HG03060 (cell line): ENCODE data around the gene USP36.
"Not testable (repeated sequence)": the region's sequence is repeated elsewhere in the genome, so short reads cannot be mapped to it uniquely, and the experiment has no call there.

ENCODE experiments used
- ATAC-seq: cut with Tn5 transposase; IDR thresholded peaks from one replicate; pipeline ENCODE4 v1.9.1; 2021; ENCODE audit warnings: low read depth, moderate number of reproducible peaks; ENCODE audit not compliant: unreplicated experiment

The USP36 gene

GRCh38 chr17:78840780-78841611, at the start of gene USP36:
Gene USP36, minus strand, starts transcription at chr17:78840814. Its CDS starts 4,451 bp downstream, at chr17:78836363.
- ATAC-seq = peak; percentile 86

DNA sequence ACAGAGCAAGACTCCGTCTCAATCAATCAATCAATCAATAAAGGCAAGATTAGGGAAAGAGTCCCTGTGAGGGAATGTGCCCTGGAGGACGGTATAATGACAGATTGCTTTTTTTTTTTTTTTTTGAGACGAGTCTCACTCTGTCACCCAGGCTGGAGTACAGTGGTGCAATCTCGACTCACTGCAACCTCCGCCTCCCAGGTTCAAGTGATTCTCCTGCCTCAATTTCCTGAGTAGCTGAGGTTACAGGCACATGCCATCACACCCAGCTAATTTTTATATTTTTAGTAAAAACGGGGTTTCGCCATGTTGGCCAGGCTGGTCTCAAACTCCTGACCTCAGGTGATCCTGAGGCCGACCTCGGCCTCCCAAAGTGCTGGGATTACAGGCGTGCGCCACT, 49.5 kb upstream of the USP36 start:
- not testable (repeated sequence) for ATAC-seq

- ATAC-seq = no peak
Measured at GRCh38 chr17:78889531-78889930, 48.9 kb upstream of the USP36 start.

DNA sequence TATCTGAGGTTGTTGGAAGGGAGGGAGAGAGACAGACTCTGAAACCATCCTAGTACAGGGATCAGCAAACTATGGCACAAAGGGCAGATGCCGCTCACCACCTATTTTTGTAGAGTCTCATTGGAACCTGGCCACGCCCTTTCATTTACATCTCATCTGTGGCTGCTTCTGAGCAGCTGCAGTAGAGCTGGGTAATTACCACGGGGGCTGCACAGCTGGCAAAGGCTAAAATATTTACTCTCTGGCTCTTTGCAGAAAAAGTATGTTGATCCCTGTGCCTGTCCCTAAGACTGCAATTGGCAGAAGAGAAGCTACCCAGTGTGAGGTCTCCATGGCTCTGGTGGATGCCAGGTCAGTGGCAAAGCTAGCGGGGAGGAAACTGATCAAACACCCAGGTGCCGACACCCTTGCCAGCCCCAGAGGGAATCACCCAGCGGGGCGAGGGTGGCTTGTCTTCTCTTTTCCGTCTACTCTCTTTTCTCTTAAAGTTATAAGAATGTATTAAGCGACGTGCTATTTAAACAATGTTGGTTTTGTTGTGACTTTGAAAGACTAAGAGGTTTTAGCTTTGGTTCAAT, 48.4 kb upstream of the USP36 start:
- no peak for ATAC-seq

GRCh38 chr17:78886954-78887353, 46.3 kb upstream of the USP36 start:
- no peak for ATAC-seq

- ATAC-seq = no peak
Measured at GRCh38 chr17:78885956-78886355, 45.3 kb upstream of the USP36 start.

GRCh38 chr17:78884876-78885667, 44.5 kb upstream of the USP36 start:
- no peak for ATAC-seq

DNA sequence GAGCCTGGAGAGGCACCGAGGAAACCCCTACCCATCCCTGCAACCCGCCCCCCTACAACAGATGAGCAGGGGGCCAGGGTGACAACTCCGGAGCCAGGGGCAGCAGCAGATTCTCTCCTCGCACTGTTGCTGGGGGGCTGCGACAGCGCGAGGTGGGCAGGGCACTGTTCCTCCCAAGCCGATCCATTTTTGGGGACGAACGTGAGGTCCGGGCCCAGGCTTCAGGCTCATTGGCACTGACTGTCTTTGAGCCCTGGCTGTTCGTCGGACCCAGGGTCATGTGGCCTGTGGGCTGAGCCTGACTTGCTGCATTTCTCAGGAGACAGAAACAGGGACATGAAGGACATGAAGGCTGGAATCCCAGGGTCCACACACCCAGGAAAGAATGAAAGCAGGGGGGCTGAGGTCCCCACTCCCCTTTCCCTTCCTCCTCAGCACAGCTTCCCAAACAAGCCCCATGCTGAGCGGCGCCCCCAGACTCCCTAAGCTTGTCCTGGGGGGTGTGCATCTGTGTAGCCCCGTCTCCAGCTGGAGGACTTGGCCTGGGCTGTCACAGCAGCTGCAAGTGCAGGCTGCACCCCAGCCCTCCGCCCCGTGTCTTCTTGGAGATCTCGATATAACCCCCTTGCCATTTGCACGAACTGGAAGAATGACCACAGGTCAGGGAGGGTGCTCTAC, 43.7 kb upstream of the USP36 start:
- ATAC-seq = no peak

DNA sequence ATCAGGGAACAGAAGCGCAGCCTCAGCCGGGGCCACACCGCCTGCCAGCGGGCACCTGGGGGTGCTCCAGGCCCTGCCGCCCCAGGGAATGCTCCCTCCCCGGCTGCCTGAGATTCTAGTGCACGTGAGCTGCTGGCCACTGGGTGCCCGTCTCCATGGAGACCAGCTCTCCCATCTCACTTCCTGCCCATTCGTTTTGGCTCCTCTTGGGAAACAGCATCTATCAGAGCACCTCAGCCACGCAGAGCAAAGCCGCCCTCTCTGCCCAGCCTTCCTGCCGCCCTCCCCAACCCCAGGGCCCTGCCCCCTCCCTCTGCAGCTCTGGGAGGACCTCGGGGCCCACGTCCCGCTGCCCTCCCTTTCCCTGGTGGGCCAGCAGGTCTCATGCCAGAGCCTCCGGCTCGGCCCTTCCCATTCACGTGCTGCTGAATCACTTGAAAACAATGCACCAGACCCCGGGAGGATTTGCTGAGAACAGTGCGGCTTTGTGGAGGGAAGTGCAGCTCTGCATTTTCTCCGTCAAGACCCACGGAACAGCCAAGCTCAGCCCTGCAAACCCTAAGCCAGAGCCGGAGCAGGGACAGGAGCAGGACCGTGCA, 43.0 kb upstream of the USP36 start:
- no peak for ATAC-seq

- no peak for ATAC-seq
Measured at GRCh38 chr17:78883089-78883532, 42.5 kb upstream of the USP36 start.

- no peak for ATAC-seq
Measured at GRCh38 chr17:78882540-78883088, 42.0 kb upstream of the USP36 start.

GRCh38 chr17:78879635-78880186, 39.1 kb upstream of the USP36 start:
- no peak for ATAC-seq

DNA sequence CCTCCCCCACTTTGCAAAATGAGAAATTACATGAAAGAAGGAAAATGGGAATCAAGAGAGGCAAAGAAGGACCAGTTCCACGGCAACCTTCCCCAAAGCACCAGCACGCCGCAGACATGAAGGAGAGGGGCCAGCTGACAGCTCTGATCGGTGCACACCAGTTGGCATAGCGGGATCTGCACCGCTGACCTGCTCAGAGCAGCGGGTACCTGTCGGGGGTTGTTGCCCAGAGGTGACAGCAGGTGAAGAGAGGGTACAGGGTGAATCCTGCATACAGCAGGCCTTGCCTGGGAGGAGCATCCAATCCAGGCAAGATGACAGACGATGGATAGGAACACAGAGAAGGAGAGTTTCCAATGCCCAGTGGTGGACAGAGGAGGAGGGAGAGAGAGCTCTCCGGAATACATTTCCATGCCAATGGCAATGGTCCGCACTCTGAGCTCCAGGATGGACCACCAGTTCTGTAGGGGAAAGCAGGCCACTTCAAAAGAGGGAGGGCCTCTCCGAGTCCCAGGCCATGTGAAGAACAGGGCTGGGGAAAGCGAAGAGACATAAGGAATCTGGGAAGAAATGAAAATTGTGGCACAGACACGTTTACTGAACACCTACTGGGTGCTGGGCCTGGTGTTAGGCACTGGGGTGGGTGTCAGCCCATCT, 38.4 kb upstream of the USP36 start:
- no peak for ATAC-seq

- no peak for ATAC-seq
Measured at GRCh38 chr17:78878261-78878660, 37.6 kb upstream of the USP36 start.

- ATAC-seq = not testable (repeated sequence)
Measured at GRCh38 chr17:78876954-78877517, 36.4 kb upstream of the USP36 start.

- no peak for ATAC-seq
Measured at GRCh38 chr17:78876094-78876597, 35.5 kb upstream of the USP36 start.

GRCh38 chr17:78875363-78876093, 34.9 kb upstream of the USP36 start:
- no peak for ATAC-seq
